Stimulated activated CD8-positive, alpha-beta memory T cell treated with anti-CD3 and anti-CD28 coated beads, Interleukin-7, amount 100 ng/mL, for 1 hour (primary cell): Measurements from ENCODE around the gene SNX22.
"Not testable (repeated sequence)": the region's sequence is repeated elsewhere in the genome, so short reads cannot be mapped to it uniquely, and the experiment has no call there.

ENCODE experiments used
- DNase-seq, 2 donors: peaks; one replicate each; pipeline ENCODE4 v3.0.0-alpha.2; 2020; ENCODE audit warnings: low read depth in 2 of 2

The SNX22 gene

DNA sequence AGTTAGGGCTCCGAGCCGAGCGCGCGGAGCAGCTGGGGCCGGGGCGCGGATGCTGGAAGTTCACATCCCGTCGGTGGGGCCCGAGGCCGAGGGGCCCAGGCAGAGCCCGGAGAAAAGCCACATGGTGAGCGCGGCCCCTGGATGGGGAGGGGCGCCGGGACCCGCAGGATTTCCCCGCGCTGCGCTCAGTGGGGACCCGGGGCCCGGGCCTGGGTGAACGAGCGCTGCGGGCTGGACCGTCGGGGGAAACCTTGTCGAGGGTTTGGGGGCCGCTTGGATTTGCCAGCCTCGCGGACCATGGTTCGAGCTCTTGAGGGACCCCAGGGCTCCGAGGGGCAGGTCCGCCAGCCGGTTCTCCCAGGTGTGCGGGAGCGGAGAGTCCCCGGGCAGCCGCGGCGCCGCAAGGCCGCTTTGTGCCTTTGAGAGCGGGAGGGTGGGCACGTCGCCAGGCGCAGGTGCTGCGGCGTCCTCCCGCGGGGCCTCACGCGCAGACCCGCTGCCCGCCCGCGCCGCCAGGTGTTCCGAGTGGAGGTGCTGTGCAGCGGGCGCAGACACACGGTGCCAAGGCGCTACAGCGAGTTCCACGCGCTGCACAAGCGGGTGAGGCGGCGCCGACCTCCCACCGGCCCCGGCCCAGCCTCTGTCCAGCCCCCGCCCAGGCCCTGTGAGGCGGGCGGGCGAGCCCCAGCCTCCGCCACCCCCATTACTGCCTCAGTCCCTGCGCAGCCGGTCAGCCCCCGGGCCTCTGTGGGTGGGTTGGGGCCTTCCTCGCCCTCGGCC lies at the start of gene SNX22:
Gene SNX22 (plus strand): TSS at position 5 of the 780 bp plus-strand sequence. CDS start 45 bp downstream, at position 50.
- DNase-seq, result no peak

DNA sequence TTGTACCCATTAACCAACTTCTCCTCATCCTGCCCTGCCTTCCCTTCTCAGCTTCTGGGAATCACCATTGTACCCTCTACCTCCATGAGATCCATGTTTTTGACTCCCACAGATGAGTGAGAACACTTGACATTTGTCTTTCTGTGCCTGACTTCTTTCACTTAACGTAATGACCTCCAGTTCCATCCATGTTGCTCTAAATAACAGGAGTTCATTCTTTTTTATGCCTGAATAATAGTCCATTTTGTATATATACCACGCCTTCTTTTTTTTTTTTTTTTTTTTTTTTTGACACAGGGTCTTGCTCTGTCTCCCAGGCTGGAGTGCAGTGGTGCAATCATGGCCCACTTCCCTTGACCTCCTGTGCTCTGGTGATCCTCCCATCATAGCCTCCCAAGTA lies 49.0 kb upstream of the SNX22 start:
- DNase-seq, result no peak

DNA sequence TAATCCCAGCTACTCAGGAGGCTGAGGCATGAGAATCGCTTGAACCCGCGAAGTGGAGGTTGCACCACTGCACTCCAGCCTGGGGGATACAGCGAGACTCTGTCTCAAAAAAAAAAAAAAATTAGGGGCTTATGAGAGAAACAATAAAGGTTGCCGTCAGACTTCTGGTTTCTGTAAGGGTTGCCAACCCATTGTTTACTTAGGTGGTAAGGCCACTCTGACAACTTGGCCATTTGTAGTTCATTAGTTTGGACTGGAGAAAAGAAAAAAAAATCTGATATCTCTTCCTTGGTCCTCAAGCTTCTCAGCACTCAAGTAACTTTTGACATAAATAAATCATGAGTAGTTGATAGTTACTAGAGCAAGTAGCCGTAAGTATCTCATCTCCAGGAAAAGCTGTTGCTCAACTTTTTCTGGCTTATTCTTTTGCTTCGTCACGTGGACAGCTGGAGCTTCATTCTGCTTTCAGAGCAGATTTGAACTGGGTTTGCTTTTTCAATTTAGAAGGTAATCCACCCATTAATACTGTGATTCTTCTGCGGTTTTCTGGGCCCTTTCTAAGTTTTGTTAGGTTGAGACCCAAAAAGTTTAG lies 46.3 kb upstream of the SNX22 start:
- no peak for DNase-seq

GRCh38 chr15:64107337-64107736 lies 44.2 kb upstream of the SNX22 start:
- no peak for DNase-seq

DNA sequence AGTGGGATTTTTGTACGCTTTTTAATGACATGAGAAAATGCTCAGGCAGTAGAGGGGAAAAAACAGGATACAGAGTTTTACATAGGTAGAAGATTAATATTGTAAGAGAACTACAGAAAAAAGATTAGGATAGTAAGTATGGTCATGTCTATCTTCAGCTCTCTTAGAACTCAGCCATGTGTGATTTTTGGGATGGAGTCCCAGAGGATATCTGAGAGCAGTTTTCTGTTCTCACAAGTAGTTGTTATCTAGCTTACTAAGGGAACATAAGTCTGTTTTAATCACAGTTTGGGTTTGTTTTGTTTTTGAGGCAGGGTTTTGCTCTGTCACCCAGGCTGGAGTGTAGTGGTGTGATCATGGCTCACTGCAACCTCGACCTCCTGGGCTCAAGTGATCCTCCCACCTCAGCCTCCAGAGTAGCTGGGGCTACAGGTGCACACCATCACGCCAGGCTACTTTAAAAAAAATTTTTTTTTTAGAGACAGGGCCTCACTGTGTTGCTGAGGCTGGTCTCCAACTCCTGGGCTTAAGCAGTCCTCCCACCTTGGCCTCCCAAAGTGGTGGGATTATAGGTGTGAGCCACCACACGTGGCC lies 41.3 kb upstream of the SNX22 start:
- DNase-seq, result not testable (repeated sequence)

DNA sequence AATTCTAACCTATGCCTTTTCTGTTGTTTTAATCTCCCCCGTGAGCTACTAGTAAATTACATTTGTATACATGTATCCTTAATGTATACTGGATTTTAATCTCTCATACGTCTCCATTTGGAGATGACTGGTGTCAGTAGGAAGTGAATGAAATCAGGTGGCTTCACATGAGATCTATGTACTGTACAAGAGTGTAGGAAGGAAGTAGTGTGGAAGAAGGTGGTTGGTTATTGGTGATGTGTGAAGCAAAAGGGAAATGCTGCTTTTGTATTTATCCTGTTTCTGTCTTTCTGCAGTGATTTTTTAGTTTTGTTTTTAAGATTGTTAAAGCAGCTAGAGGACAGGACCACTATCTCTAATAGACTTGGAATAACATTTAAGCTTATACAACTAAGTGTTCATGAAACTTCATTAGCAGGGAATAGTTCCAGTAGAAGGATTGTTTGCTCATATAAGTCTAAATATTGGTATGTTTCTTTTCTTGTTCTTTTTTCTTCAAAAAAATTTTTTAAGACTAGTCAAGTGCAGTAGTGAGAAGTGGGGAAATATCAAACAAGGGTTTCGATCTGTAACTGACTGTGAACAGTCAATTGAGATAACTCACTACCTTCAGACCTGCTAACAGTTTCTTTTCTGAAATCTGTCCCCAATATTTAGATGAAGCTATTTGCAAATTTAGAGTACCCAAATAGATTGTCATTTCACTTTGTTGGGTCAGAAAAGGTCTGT lies 40.4 kb upstream of the SNX22 start:
- DNase-seq, result no peak

GRCh38 chr15:64111679-64112050 lies 39.9 kb upstream of the SNX22 start:
- no peak for DNase-seq

DNA sequence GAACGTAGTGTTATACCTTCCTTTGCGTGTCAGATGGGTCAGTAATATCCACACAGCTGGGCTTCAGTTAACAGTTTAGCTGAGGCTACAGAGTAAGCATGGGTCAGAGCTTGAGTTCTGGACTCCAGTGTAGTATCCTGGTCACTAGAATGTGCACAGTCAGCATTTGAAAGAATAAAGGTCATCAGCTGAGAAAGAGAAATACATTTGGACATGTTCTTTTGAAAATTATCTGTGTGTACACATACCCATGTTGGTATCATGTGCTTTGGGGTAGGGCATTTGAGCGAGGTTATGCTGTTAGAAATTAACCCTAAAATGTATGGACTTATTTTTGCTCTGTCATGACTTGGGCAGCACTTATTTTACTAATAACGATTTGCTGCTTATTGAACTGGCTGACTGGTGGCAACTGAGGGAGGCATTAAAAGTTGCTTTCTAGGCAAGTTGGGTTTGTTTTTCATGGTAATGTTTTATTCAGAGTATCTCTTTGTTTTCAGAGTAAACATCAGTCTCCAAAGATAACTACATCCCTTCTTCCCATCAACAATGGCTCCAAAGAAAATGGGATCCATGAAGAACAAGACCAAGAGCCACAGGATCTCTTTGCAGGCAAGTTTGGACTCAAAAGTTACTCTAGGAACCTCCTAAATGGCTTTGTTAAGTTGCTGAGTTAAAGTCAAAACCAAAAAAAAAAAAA lies 39.3 kb upstream of the SNX22 start:
- no peak for DNase-seq

- DNase-seq, result no peak
Measured at GRCh38 chr15:64112904-64113303, 38.6 kb upstream of the SNX22 start.

GRCh38 chr15:64117759-64118487 lies 33.6 kb upstream of the SNX22 start:
- DNase-seq, result no peak

DNA sequence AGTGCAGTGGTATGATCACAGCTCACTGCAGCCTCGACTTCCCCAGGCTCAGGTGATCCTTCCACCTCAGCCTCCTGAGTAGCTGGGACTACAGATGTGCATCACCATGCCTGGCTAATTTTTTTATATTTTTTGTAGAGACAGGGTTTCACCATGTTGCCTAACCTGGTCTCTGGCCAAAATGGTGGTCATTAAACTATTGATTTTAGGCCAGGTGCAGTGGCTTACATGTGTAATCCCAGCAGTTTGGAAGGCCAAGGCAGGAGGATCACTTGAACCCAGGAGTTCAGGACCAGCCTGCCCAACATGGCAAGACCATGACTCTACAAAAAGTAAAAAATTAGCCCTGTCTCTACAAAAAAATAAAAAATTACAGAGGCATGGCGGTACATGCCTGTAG lies 31.2 kb upstream of the SNX22 start:
- DNase-seq, result not testable (repeated sequence)

GRCh38 chr15:64121614-64122013 lies 29.9 kb upstream of the SNX22 start:
- DNase-seq, result no peak

DNA sequence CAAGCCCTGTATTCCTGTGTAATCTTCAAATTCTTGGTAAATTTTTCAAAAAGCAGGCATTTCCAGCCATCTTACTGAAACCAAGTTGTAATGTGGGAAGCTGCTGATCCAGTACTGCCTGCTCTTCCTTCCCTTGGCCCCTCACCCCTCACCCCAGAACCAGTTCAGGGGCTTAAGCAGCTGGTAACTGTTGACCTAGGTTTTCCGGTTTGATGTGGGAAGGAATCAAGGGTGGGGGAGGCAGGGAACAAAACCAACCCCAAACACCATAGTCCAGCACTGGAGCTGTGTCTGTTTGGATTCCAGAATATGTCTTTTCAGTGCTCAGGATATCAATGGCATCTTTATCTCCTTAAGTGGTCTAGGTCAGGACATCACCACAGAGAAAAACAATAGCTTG lies 29.1 kb upstream of the SNX22 start:
- no peak for DNase-seq

DNA sequence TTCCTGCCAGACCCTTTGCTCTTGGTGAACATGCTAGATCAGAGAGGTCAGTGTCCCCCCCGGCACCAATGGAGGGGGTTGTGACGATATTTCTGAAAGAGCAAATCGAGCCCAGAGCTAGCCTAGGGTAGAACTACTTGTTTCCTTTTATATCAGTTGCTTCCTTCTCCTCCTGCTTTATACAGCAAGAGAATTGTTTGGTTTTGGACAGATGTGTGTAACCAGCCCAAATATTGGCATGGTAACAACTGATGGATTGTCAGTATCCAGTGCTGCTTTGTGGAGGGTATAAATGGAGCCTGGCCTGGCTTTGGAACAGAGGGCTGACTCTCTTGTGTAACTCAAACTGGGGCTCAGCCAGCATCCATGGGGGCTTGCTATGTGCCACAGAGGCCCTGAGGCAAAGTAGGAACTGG lies 28.6 kb upstream of the SNX22 start:
- no peak for DNase-seq

DNA sequence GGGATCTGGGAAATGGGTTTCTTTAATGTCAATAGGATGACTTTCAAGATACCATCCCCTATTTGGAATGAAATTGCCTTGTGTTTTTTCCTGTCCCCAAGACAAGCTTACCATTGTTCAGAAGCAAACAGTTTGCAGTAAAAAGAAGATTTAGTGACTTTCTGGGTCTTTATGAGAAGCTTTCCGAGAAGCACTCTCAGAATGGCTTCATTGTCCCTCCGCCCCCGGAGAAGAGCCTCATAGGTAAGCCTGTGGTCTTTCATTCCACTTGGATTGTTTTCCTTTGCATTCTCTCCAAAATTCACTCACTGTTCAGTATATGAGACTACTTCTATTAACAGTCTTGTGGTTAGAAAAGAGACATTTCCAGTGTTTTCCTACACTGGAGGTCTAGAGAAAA lies 25.6 kb upstream of the SNX22 start:
- DNase-seq, result no peak

DNA sequence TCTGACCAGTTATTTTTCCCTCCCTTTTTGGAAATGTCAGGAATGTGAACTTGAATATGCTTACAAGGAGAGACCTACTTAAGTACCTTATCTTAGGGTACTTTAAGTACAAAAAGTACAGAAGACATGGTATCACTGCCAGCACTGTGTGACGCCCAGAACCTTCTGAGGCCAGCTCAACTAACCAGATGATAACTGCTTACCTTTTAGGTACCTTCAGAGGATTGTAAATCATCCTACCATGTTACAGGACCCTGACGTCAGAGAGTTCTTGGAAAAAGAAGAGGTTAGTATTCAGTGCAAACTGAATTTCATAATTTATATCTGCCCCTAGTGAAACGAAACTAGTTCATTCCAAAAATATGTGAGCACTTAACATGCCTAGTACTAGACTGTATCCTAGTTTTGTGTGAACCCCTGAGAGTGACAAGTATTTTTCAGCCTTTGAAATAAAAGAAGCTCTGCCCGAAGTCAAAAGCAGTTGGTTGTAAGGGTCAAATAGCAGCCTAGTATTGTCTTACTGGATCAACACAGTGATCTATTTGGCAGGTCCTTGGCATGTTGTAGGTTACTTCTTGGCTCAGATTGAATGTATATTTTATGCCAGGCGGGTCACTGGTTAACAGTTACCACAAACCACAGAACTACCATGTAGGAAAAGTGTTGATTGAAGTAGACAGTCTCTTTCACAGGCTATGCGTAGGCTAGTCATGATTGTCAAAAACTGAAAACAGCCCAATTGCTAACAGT lies 23.8 kb upstream of the SNX22 start:
- DNase-seq, result no peak

- DNase-seq, result no peak
Measured at GRCh38 chr15:64130159-64130558, 21.4 kb upstream of the SNX22 start.

GRCh38 chr15:64131547-64131946 lies 20.0 kb upstream of the SNX22 start:
- DNase-seq, result no peak

DNA sequence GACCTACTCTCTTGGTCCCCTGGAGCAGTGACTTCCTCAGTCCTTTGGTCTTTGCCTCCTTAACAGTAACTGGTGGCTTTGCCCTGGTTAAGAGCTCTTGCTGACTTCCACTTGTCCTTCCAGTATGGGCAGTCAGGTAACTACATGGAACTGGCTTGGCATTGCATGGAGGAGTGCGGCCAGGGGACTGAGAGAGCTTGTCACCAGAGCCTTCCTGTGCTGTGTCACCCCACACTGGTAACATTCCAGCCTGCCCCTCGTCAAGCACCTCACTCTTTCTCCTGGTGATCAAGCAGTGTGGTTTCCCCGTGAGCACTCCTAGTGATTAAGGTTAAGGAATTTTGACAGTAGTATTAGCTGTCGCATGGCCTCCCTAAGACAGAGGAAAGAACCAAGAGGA lies 19.3 kb upstream of the SNX22 start:
- DNase-seq, result no peak

DNA sequence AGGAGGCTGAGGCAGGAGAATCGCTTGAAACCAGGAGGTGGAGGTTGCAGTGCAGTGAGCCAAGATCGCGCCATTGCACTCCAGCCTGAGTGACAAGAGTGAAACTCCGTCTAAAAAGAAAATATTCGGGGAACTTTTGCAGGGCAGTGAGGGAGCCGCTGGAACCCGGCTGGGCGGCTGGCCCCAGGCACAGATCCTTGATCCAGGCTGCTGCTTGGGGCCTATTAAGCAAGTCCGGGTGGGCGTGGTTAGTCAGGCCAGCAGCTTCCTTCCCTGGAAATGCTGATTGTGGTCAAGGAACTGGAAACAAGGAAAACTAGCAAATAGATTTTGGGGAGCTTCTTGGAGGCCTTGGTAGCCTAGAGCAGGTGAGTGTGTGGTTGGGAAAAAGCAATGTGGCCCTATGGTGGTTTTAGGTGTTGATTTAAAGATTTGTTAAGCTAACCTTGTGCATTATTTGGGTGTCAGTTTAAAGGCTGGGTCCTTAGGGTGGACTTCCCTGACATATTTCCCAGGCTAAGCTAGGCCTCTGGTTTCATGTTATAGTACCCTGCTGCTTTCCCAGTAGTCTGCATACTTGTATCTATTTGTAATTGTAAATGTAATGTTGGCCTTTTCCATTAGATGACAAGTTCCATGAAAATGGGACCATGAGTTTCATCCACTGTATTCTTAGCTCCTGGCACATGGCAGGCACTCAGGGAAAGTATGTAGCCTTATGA lies 17.7 kb upstream of the SNX22 start:
- DNase-seq, result no peak
